Prostate gland (tissue), 2 donors: ENCODE measurements around the gene FRMD5.

Experiments used
- CTCF ChIP-seq, 4 experiments: fragments of 200-600 bp in 2 of 4; fragments of 450-650 bp in 2 of 4; sonication (generic) in 2 of 4; IDR thresholded peaks; 1 replicate in 3 of 4; 2 replicates in 1 of 4; pipeline ENCODE4 v1.5.1; 2016 to 2019; ENCODE audit warnings: antibody characterized with exemption in 4 of 4, mild to moderate bottlenecking in 2 of 4, moderate library complexity in 2 of 4
- POLR2A ChIP-seq: fragments of 450-650 bp; IDR thresholded peaks from one replicate; pipeline ENCODE4 v1.6.1; 2016; ENCODE audit warnings: antibody characterized with exemption, mild to moderate bottlenecking

- TF ChIP-seq CTCF (IDR thresholded peaks at IDR 0.05) (no peak), POLR2A (no peak)
Measured at GRCh38 chr15:44010089-44010488, 185.0 kb downstream of the FRMD5 start.
